H9 (cell line): ENCODE measurements around the gene GALNT10. TPM values are rescaled to one million over a fixed set of nuclear protein-coding genes. Genes with fewer than 3 reads are reported as not detected.

ENCODE experiments used
- DNase-seq: peaks from one replicate; pipeline ENCODE4 v3.0.0-alpha.2; 2017
- H2AFZ ChIP-seq: one replicate; pipeline ENCODE4 v1.6.1; 2013; ENCODE audit warnings: mild to moderate bottlenecking, low read length, control low read depth, moderate library complexity
- H2AK5ac ChIP-seq: 2 replicates; pipeline ENCODE4 v1.6.1; 2013; ENCODE audit warnings: low read length, control low read depth, mixed read lengths; ENCODE audit not compliant: insufficient read length
- H2BK120ac ChIP-seq: one replicate; pipeline ENCODE4 v1.6.1; 2013; ENCODE audit warnings: low read depth, mild to moderate bottlenecking, low read length, control low read depth, inconsistent platforms; ENCODE audit not compliant: poor library complexity, severe bottlenecking
- H2BK12ac ChIP-seq: 2 replicates; pipeline ENCODE4 v1.6.1; 2013; ENCODE audit warnings: low read length, control low read depth, mixed read lengths, low read depth; ENCODE audit not compliant: insufficient read length
- H2BK15ac ChIP-seq: 2 replicates; pipeline ENCODE4 v1.6.1; 2013; ENCODE audit warnings: low read depth, low read length, control low read depth
- H2BK20ac ChIP-seq: one replicate; pipeline ENCODE4 v1.6.1; 2013; ENCODE audit warnings: low read depth, mild to moderate bottlenecking, low read length, control low read depth, inconsistent platforms; ENCODE audit not compliant: poor library complexity, severe bottlenecking
- H2BK5ac ChIP-seq: 2 replicates; pipeline ENCODE4 v1.6.1; 2013; ENCODE audit warnings: low read length, control low read depth, mixed read lengths; ENCODE audit not compliant: insufficient read length
- H3K14ac ChIP-seq: 2 replicates; pipeline ENCODE4 v1.6.1; 2013; ENCODE audit warnings: low read length, control low read depth; ENCODE audit not compliant: insufficient read depth
- H3K18ac ChIP-seq: 2 replicates; pipeline ENCODE4 v1.6.1; 2013; ENCODE audit warnings: low read depth, mild to moderate bottlenecking, mixed read lengths, low read length, control low read depth; ENCODE audit not compliant: insufficient read length
- H3K23ac ChIP-seq: 2 replicates; pipeline ENCODE4 v1.6.1; 2013; ENCODE audit warnings: low read length, control low read depth, mixed read lengths, low read depth; ENCODE audit not compliant: insufficient read length
- H3K23me2 ChIP-seq: 2 replicates; pipeline ENCODE4 v1.6.1; 2013; ENCODE audit warnings: low read depth, mild to moderate bottlenecking, mixed read lengths, low read length, control low read depth; ENCODE audit not compliant: insufficient read length, poor library complexity, severe bottlenecking
- H3K27ac ChIP-seq: 2 replicates; pipeline ENCODE4 v1.5.1; 2013; ENCODE audit warnings: low read length, control low read depth, mixed read lengths, low read depth; ENCODE audit not compliant: insufficient read length
- H3K27me3 ChIP-seq: 2 replicates; pipeline ENCODE4 v1.6.1; 2013; ENCODE audit warnings: low read length, control low read depth, inconsistent platforms; ENCODE audit not compliant: insufficient read depth
- H3K4ac ChIP-seq: 2 replicates; pipeline ENCODE4 v1.6.1; 2013; ENCODE audit warnings: low read depth, mild to moderate bottlenecking, control low read depth, inconsistent platforms, low read length, moderate library complexity
- H3K4me1 ChIP-seq: 2 replicates; pipeline ENCODE4 v1.6.1; 2013; ENCODE audit warnings: low read length, control low read depth, inconsistent platforms; ENCODE audit not compliant: insufficient read depth
- H3K4me2 ChIP-seq: 2 replicates; pipeline ENCODE4 v1.6.1; 2013; ENCODE audit warnings: low read length, control low read depth, mixed read lengths; ENCODE audit not compliant: insufficient read length, insufficient read depth
- H3K56ac ChIP-seq: 2 replicates; pipeline ENCODE4 v1.6.1; 2013; ENCODE audit warnings: low read depth, mild to moderate bottlenecking, mixed read lengths, low read length, control low read depth; ENCODE audit not compliant: insufficient read length
- H3K79me1 ChIP-seq: 2 replicates; pipeline ENCODE4 v1.6.1; 2013; ENCODE audit warnings: low read depth, mild to moderate bottlenecking, moderate library complexity, low read length, control low read depth, inconsistent platforms; ENCODE audit not compliant: insufficient read depth, poor library complexity, severe bottlenecking
- H3K79me2 ChIP-seq: 2 replicates; pipeline ENCODE4 v1.6.1; 2013; ENCODE audit warnings: low read length, control low read depth, inconsistent platforms; ENCODE audit not compliant: insufficient read depth
- H3K9ac ChIP-seq: 2 replicates; pipeline ENCODE4 v1.6.1; 2013; ENCODE audit warnings: low read length, control low read depth, mixed read lengths; ENCODE audit not compliant: insufficient read length; ENCODE audit errors: extremely low read depth
- H3K9me3 ChIP-seq: one replicate; pipeline ENCODE4 v1.6.1; 2013; ENCODE audit warnings: low read depth, low read length, inconsistent platforms; ENCODE audit not compliant: control insufficient read depth
- H3T11ph ChIP-seq: one replicate; pipeline ENCODE4 v1.6.1; 2013; ENCODE audit warnings: mild to moderate bottlenecking, low read length, control low read depth, inconsistent platforms
- H4K20me1 ChIP-seq: one replicate; pipeline ENCODE4 v1.6.1; 2013; ENCODE audit not compliant: control insufficient read depth, insufficient read length, insufficient read depth
- H4K5ac ChIP-seq: 2 replicates; pipeline ENCODE4 v1.6.1; 2013; ENCODE audit warnings: low read depth, mild to moderate bottlenecking, mixed read lengths, low read length, control low read depth; ENCODE audit not compliant: insufficient read length
- H4K8ac ChIP-seq: replicated peaks from 2 replicates; pipeline ENCODE4 v1.6.1; 2013; ENCODE audit warnings: low read length, control low read depth, mixed read lengths, low read depth; ENCODE audit not compliant: insufficient read length
- H4K91ac ChIP-seq: 2 replicates; pipeline ENCODE4 v1.6.1; 2013; ENCODE audit warnings: low read depth, mild to moderate bottlenecking, moderate library complexity, mixed read lengths, low read length, control low read depth; ENCODE audit not compliant: insufficient read length
- H3K27ac Mint-ChIP-seq, 3 experiments: 2 replicates in 2 of 3; 3 replicates in 1 of 3; pipeline ENCODE4 v1.8.0; 2020 to 2021; ENCODE audit warnings: mixed read lengths in 3 of 3, mild to moderate bottlenecking in 1 of 3, moderate library complexity in 1 of 3
- H3K27me3 Mint-ChIP-seq: 2 replicates; pipeline ENCODE4 v1.8.0; 2021; ENCODE audit warnings: low read depth, mild to moderate bottlenecking, moderate library complexity, mixed read lengths
- H3K36me3 Mint-ChIP-seq, 3 experiments: 2 replicates in 2 of 3; 3 replicates in 1 of 3; pipeline ENCODE4 v1.8.0; 2020 to 2021; ENCODE audit warnings: low read depth in 3 of 3, mixed read lengths in 3 of 3; ENCODE audit not compliant: insufficient read depth in 1 of 3
- H3K4me1 Mint-ChIP-seq, 2 experiments: 2 replicates each; pipeline ENCODE4 v1.8.0; 2020; ENCODE audit warnings: mixed read lengths in 2 of 2
- H3K4me3 Mint-ChIP-seq, 2 experiments: 2 replicates in 1 of 2; 3 replicates in 1 of 2; pipeline ENCODE4 v1.8.0; 2020 to 2021; ENCODE audit warnings: mild to moderate bottlenecking in 2 of 2, mixed read lengths in 2 of 2, moderate library complexity in 1 of 2
- H3K9me3 Mint-ChIP-seq, 2 experiments: 2 replicates in 1 of 2; 3 replicates in 1 of 2; pipeline ENCODE4 v1.8.0; 2020; ENCODE audit warnings: mild to moderate bottlenecking in 2 of 2, mixed read lengths in 2 of 2, moderate library complexity in 1 of 2
- CTCF ChIP-seq: fragments of 200-600 bp; sonication (generic); conservative IDR thresholded peaks from 3 replicates; pipeline ENCODE4 v1.8.0; 2021; ENCODE audit warnings: antibody characterized with exemption, mild to moderate bottlenecking
- WGBS: extraction: QIAGEN DNeasy Blood & Tissue Kit; methylation state at CpG from one replicate; pipeline ENCODE4 v1.1.7; 2013; ENCODE audit warnings: missing lambda C conversion rate, low lambda C conversion rate, mixed read lengths; ENCODE audit not compliant: insufficient read length; ENCODE audit errors: extremely low coverage; 5-methylcytosine and 5-hydroxymethylcytosine counted together
- total RNA-seq: library from RNA; stranded (reverse); gene quantifications from 2 replicates; pipeline ENCODE4 v1.2.1, GENCODE V29; 2021

GALNT10 gene
- total RNA-seq, 1 experiment from 2014 or later: 15.4 TPM

- Mint-ChIP-seq H3K4me1 (peaks cover 17 to 23% of the 10 kb centered on the region in 2 experiments), H3K4me3 (no peak overlapping the region), H3K27ac (no peak overlapping the region), H3K27me3 (0 out of 2 replicates have a peak, but pooled peaks cover 1% of the 10 kb centered on the region), H3K9me3 (no peaks in the 10 kb centered on the region), H3K36me3 (no peaks in the 10 kb centered on the region)
- H2BK120ac ChIP-seq: no peak overlapping the region
- H3K79me1 ChIP-seq: no peaks in the 10 kb centered on the region
- no peak overlapping the region for H2AK5ac ChIP-seq
- H3K79me2 ChIP-seq: no peaks in the 10 kb centered on the region
- no peak overlapping the region for H3K14ac ChIP-seq
- no peak overlapping the region for H4K5ac ChIP-seq
- no peak for DNase-seq
- no peak overlapping the region for H2BK20ac ChIP-seq
- no CpG with 5 or more reads among the region's 1 CpG for WGBS
- no peak overlapping the region for H2BK12ac ChIP-seq
- H4K8ac ChIP-seq: no peak overlapping the region
- no peak overlapping the region for H2AFZ ChIP-seq
- H3K23ac ChIP-seq: no peak overlapping the region
- no peak overlapping the region for H4K91ac ChIP-seq
- H2BK5ac ChIP-seq: no peak overlapping the region
- no peak overlapping the region for H3K9ac ChIP-seq
- no peaks in the 10 kb centered on the region for H3K9me3 ChIP-seq
- peaks cover 5% of the 10 kb centered on the region for H3K4me1 ChIP-seq
- H2BK15ac ChIP-seq: no peak overlapping the region
- H3K23me2 ChIP-seq: no peaks in the 10 kb centered on the region
- H3K56ac ChIP-seq: no peak overlapping the region
- no peaks in the 10 kb centered on the region for H3K27me3 ChIP-seq
- no peak overlapping the region for H3K18ac ChIP-seq
- H4K20me1 ChIP-seq: no peaks in the 10 kb centered on the region
- no peak overlapping the region for H3T11ph ChIP-seq
- no peak overlapping the region for H3K4me2 ChIP-seq
- no peak overlapping the region for H3K27ac ChIP-seq
- TF ChIP-seq CTCF: no peak
- H3K4ac ChIP-seq: no peak overlapping the region
Observed at GRCh38 chr5:154271466-154271865, 80.9 kb downstream of the GALNT10 start.
